ENCODE measurements around the gene ROR2. TPM values are rescaled to one million over a fixed set of nuclear protein-coding genes. Genes with fewer than 3 reads are reported as not detected.

ROR2 gene
- total RNA-seq, 1 experiment from 2014 or later: 2.7 TPM

- H3K27me3 Mint-ChIP-seq (ENCODE audit: low read depth): no peaks in the 10 kb centered on the region; the same call in 1 of the 2 replicates
- H3K18ac ChIP-seq (ENCODE audit: insufficient read length, low read depth, low read length): no peak overlapping the region
- no peaks in the 10 kb centered on the region for H4K20me1 ChIP-seq (ENCODE audit: control insufficient read depth, insufficient read depth, insufficient read length)
- no peak overlapping the region for H2BK120ac ChIP-seq (ENCODE audit: low read depth, low read length, poor library complexity, severe bottlenecking)
- H3K4me3 Mint-ChIP-seq: no peak overlapping the region; a peak in 1 of 5 replicates
- no peak overlapping the region for H3K27ac ChIP-seq (ENCODE audit: insufficient read length, low read depth, low read length)
- H3K14ac ChIP-seq (ENCODE audit: insufficient read depth, low read length): peak overlapping the region; percentile 70
- no peaks in the 10 kb centered on the region for H3K9me3 ChIP-seq (ENCODE audit: control insufficient read depth, low read depth, low read length)
- no peak for DNase-seq
- peaks cover 6 to 7% of the 10 kb centered on the region in 2 experiments; a peak in 4 of 5 replicates for H3K9me3 Mint-ChIP-seq
- no peak overlapping the region for H2AFZ ChIP-seq (ENCODE audit: low read length)
- no peak overlapping the region for H3K56ac ChIP-seq (ENCODE audit: insufficient read length, low read depth, low read length)
- H4K5ac ChIP-seq (ENCODE audit: insufficient read length, low read depth, low read length): no peak overlapping the region
- no peaks in the 10 kb centered on the region for H3K79me2 ChIP-seq (ENCODE audit: insufficient read depth, low read length)
- no peak for TF ChIP-seq CTCF (conservative IDR thresholded peaks at IDR 0.05)
- no peak overlapping the region for H2AK5ac ChIP-seq (ENCODE audit: insufficient read length, low read length)
- no CpG with 5 or more reads among the region's 8 CpGs for WGBS (ENCODE audit: extremely low coverage, insufficient read length, low lambda C conversion rate)
- H3K4me1 ChIP-seq (ENCODE audit: insufficient read depth, low read length): peaks cover 4% of the 10 kb centered on the region; the same call in 1 of the 2 replicates
- no peak overlapping the region for H3K23ac ChIP-seq (ENCODE audit: insufficient read length, low read depth, low read length)
- H3K4me2 ChIP-seq (ENCODE audit: insufficient read depth, insufficient read length, low read length): no peak overlapping the region
- no peaks in the 10 kb centered on the region for H3K27me3 ChIP-seq (ENCODE audit: insufficient read depth, low read length)
- H3K4ac ChIP-seq (ENCODE audit: low read depth, low read length): no peak overlapping the region
- H3K36me3 Mint-ChIP-seq (ENCODE audit: insufficient read depth in 1 of 3, low read depth in 3 of 3): peaks cover 0 to 6% (median 0%) of the 10 kb centered on the region in 3 experiments; a peak in 2 of 7 replicates
- H2BK20ac ChIP-seq (ENCODE audit: low read depth, low read length, poor library complexity, severe bottlenecking): no peak overlapping the region
- H3K9ac ChIP-seq (ENCODE audit: extremely low read depth, insufficient read length, low read length): no peak overlapping the region
- peaks cover 7 to 12% of the 10 kb centered on the region in 2 experiments for H3K4me1 Mint-ChIP-seq
- H4K8ac ChIP-seq (replicated peaks; ENCODE audit: insufficient read length, low read depth, low read length): no peak overlapping the region
- H2BK12ac ChIP-seq (ENCODE audit: insufficient read length, low read depth, low read length): no peak overlapping the region
- H3K23me2 ChIP-seq (ENCODE audit: insufficient read length, low read depth, low read length, poor library complexity, severe bottlenecking): no peaks in the 10 kb centered on the region
- no peak overlapping the region for H2BK5ac ChIP-seq (ENCODE audit: insufficient read length, low read length)
- H3K27ac Mint-ChIP-seq: no peak overlapping the region
- H4K91ac ChIP-seq (ENCODE audit: insufficient read length, low read depth, low read length): no peak overlapping the region
- H3K79me1 ChIP-seq (ENCODE audit: insufficient read depth, low read depth, low read length, poor library complexity, severe bottlenecking): no peaks in the 10 kb centered on the region
- no peak overlapping the region for H2BK15ac ChIP-seq (ENCODE audit: low read depth, low read length)
- no peak overlapping the region for H3T11ph ChIP-seq (ENCODE audit: low read length)
Measured at GRCh38 chr9:91817106-91817492, 132.9 kb downstream of the ROR2 start.
